Nephron (organoid): ENCODE data around the gene SLC44A1.

Experiments used
- H3K27ac Mint-ChIP-seq, 3 experiments: 2 replicates each; pipeline ENCODE4 v1.8.0; 2020; ENCODE audit warnings: mixed read lengths in 3 of 3, mild to moderate bottlenecking in 2 of 3, moderate library complexity in 1 of 3
- H3K27me3 Mint-ChIP-seq: 2 replicates; pipeline ENCODE4 v1.8.0; 2021; ENCODE audit warnings: low read depth, mild to moderate bottlenecking, moderate library complexity, mixed read lengths
- H3K36me3 Mint-ChIP-seq: 2 replicates; pipeline ENCODE4 v1.8.0; 2020; ENCODE audit warnings: low read depth, mixed read lengths
- H3K4me1 Mint-ChIP-seq: 2 replicates; pipeline ENCODE4 v1.8.0; 2020; ENCODE audit warnings: mixed read lengths
- H3K4me3 Mint-ChIP-seq, 3 experiments: 2 replicates each; pipeline ENCODE4 v1.8.0; 2020; ENCODE audit warnings: mild to moderate bottlenecking in 3 of 3, mixed read lengths in 3 of 3, moderate library complexity in 2 of 3
- H3K9me3 Mint-ChIP-seq: 2 replicates; pipeline ENCODE4 v1.8.0; 2020; ENCODE audit warnings: mixed read lengths
- CTCF ChIP-seq, 3 experiments: fragments of 200-600 bp; sonication (generic); IDR thresholded peaks; one replicate each; pipeline ENCODE4 v1.5.0; 2021; ENCODE audit warnings: antibody characterized with exemption in 3 of 3; ENCODE audit not compliant: unreplicated experiment in 3 of 3

SLC44A1 gene

GRCh38 chr9:105332471-105332870 lies 88.0 kb downstream of the SLC44A1 start:
- H3K27ac Mint-ChIP-seq = no peak overlapping the region
- no peak overlapping the region for H3K4me3 Mint-ChIP-seq
- H3K9me3 Mint-ChIP-seq = no peaks in the 10 kb centered on the region
- H3K27me3 Mint-ChIP-seq = no peaks in the 10 kb centered on the region
- H3K4me1 Mint-ChIP-seq = peaks cover 14% of the 10 kb centered on the region
- peaks cover 13% of the 10 kb centered on the region for H3K36me3 Mint-ChIP-seq
- no peak for TF ChIP-seq CTCF (IDR thresholded peaks at IDR 0.05; ENCODE audit: unreplicated experiment in 3 of 3)

GRCh38 chr9:105333076-105333475 lies 88.6 kb downstream of the SLC44A1 start:
- Mint-ChIP-seq H3K27me3 (no peaks in the 10 kb centered on the region), H3K9me3 (no peaks in the 10 kb centered on the region), H3K36me3 (peaks cover 14% of the 10 kb centered on the region), H3K4me3 (no peak overlapping the region), H3K4me1 (peaks cover 14% of the 10 kb centered on the region), H3K27ac (no peak overlapping the region)
- no peak for TF ChIP-seq CTCF (IDR thresholded peaks at IDR 0.05; ENCODE audit: unreplicated experiment in 3 of 3)

GRCh38 chr9:105333811-105334210 lies 89.4 kb downstream of the SLC44A1 start:
- H3K27me3 Mint-ChIP-seq = no peaks in the 10 kb centered on the region
- TF ChIP-seq CTCF (IDR thresholded peaks at IDR 0.05; ENCODE audit: unreplicated experiment in 3 of 3) = no peak
- H3K4me3 Mint-ChIP-seq = no peak overlapping the region
- peak overlapping the region in 1 of 3 experiments; percentile 16 for H3K27ac Mint-ChIP-seq
- H3K36me3 Mint-ChIP-seq = peaks cover 15% of the 10 kb centered on the region
- peaks cover 14% of the 10 kb centered on the region for H3K4me1 Mint-ChIP-seq
- no peaks in the 10 kb centered on the region for H3K9me3 Mint-ChIP-seq

DNA sequence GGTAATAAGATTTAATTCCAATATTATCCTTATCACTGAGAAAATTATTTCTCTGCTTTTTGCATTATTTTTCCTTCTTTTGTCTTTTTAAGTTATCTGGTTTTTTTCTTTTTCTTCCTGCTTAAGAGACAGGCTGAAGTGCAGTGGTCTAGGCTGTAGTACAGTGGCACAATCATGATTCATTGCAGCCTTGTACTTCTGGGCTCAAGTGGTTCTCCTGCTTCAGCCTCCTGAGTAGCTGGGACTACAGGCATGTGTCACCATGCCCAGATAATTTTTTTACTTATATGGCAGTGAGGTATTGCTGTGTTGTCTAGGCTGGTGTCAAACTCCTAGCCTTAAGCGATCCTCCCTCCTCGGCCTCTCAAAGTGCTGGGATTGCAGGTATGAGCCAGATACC lies 93.9 kb downstream of the SLC44A1 start:
- peaks cover 5% of the 10 kb centered on the region for H3K4me1 Mint-ChIP-seq
- H3K9me3 Mint-ChIP-seq = no peaks in the 10 kb centered on the region
- no peaks in the 10 kb centered on the region for H3K27me3 Mint-ChIP-seq
- peaks cover 15% of the 10 kb centered on the region for H3K36me3 Mint-ChIP-seq
- TF ChIP-seq CTCF (IDR thresholded peaks at IDR 0.05; ENCODE audit: unreplicated experiment in 3 of 3) = no peak
- H3K27ac Mint-ChIP-seq = no peak overlapping the region
- H3K4me3 Mint-ChIP-seq = no peak overlapping the region

DNA sequence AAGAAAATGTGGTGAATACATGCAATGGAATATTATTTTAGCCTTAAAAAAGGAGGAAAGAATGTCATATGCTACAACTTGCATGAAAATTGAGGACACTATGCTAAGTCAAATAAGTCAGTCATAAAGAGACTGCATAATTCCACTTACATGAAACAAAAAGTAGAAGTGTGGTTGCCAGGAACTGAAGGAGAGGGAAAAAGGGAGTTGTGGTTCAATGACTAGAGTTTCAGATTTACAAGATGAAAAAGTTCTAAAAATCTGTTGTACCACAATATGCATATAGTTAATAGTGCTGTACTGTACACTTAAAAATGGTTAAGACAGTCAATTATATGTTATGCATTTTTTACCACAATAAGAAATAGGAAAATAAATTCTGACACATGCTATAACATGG lies 95.4 kb downstream of the SLC44A1 start:
- H3K4me1 Mint-ChIP-seq = peaks cover 5% of the 10 kb centered on the region
- H3K27me3 Mint-ChIP-seq = no peaks in the 10 kb centered on the region
- H3K27ac Mint-ChIP-seq = no peak overlapping the region
- no peak overlapping the region for H3K4me3 Mint-ChIP-seq
- H3K36me3 Mint-ChIP-seq = peaks cover 15% of the 10 kb centered on the region
- TF ChIP-seq CTCF (IDR thresholded peaks at IDR 0.05; ENCODE audit: unreplicated experiment in 3 of 3) = no peak
- no peaks in the 10 kb centered on the region for H3K9me3 Mint-ChIP-seq

GRCh38 chr9:105341434-105342146 lies 97.1 kb downstream of the SLC44A1 start:
- peaks cover 5% of the 10 kb centered on the region for H3K4me1 Mint-ChIP-seq
- H3K27ac Mint-ChIP-seq = peak overlapping the region in 1 of 3 experiments; percentile 4
- no peak overlapping the region for H3K4me3 Mint-ChIP-seq
- TF ChIP-seq CTCF (IDR thresholded peaks at IDR 0.05; ENCODE audit: unreplicated experiment in 3 of 3) = no peak
- peaks cover 15% of the 10 kb centered on the region for H3K36me3 Mint-ChIP-seq
- no peaks in the 10 kb centered on the region for H3K9me3 Mint-ChIP-seq
- H3K27me3 Mint-ChIP-seq = no peaks in the 10 kb centered on the region
